Endometrial microvascular endothelial cells (primary cell): ENCODE data around the gene DLGAP5. TPM values are rescaled to one million over a fixed set of nuclear protein-coding genes. Genes with fewer than 3 reads are reported as not detected.

Source experiments
- total RNA-seq: library from RNA; depleted of rRNA; stranded (reverse); fragments of >200 nt; gene quantifications from one replicate; pipeline ENCODE4 v1.2.3, GENCODE V29; 2015; ENCODE audit errors: inconsistent ontology term

DLGAP5 gene
- total RNA-seq, 1 donor from 2014 or later = 62.4 TPM

Other genes starting within 250 kb of the DLGAP5 start
- 12.6 TPM for gene WDHD1, start 164.5 kb downstream of the DLGAP5 start, total RNA-seq
- gene SOCS4, start 164.3 kb downstream of the DLGAP5 start, total RNA-seq = 16.1 TPM
- 104 TPM for gene MAPK1IP1L, start 139.9 kb downstream of the DLGAP5 start, total RNA-seq
- gene LGALS3, start 62.3 kb downstream of the DLGAP5 start, total RNA-seq = 86.0 TPM
- 16.5 TPM for gene FBXO34, start 79.8 kb upstream of the DLGAP5 start, total RNA-seq
- gene ATG14, start 220.2 kb upstream of the DLGAP5 start, total RNA-seq = 7.4 TPM
- gene TBPL2, start 249.0 kb upstream of the DLGAP5 start, total RNA-seq = not detected